Cardiac fibroblast (primary cell): Measurements from ENCODE around the gene TOMM22.

ENCODE experiments used
- DNase-seq, 2 donors: peaks; one replicate each; pipeline versions ENCODE4 v3.0.0 to v3.0.0-alpha.2; 2010; ENCODE audit warnings: low read depth in 2 of 2
- H3K4me3 ChIP-seq, 2 donors: replicated peaks in 1 of 2; 1 replicate in 1 of 2; 2 replicates in 1 of 2; pipeline ENCODE4 v1.5.1; 2011; ENCODE audit warnings: low read depth in 2 of 2, low read length in 2 of 2, mild to moderate bottlenecking in 2 of 2, moderate library complexity in 1 of 2
- CTCF ChIP-seq: IDR thresholded peaks from one replicate; pipeline ENCODE4 v1.5.1; 2011; ENCODE audit warnings: low read depth, mild to moderate bottlenecking, low read length, inconsistent platforms

The TOMM22 gene

GRCh38 chr22:38707984-38708383 is 26.2 kb downstream of the TOMM22 start:
- TF ChIP-seq CTCF: no peak

GRCh38 chr22:38709306-38709705 is 27.5 kb downstream of the TOMM22 start:
- no peak overlapping the region for H3K4me3 ChIP-seq
- no peak for TF ChIP-seq CTCF
- no peak for DNase-seq

More at GRCh38 chr22:38707984-38708383, 26.2 kb downstream of the TOMM22 start:
- H3K4me3 ChIP-seq: no peak overlapping the region
- no peak for DNase-seq

- DNase-seq: no peak
Observed at GRCh38 chr22:38710351-38710750, 28.6 kb downstream of the TOMM22 start.

GRCh38 chr22:38710866-38711265 is 29.1 kb downstream of the TOMM22 start:
- no peak for TF ChIP-seq CTCF
- DNase-seq: no peak
- no peak overlapping the region for H3K4me3 ChIP-seq

More at GRCh38 chr22:38710351-38710750, 28.6 kb downstream of the TOMM22 start:
- TF ChIP-seq CTCF: no peak
- H3K4me3 ChIP-seq: no peak overlapping the region

- no peak for DNase-seq
- TF ChIP-seq CTCF: no peak
Observed at GRCh38 chr22:38712486-38713207, 30.9 kb downstream of the TOMM22 start.

DNA sequence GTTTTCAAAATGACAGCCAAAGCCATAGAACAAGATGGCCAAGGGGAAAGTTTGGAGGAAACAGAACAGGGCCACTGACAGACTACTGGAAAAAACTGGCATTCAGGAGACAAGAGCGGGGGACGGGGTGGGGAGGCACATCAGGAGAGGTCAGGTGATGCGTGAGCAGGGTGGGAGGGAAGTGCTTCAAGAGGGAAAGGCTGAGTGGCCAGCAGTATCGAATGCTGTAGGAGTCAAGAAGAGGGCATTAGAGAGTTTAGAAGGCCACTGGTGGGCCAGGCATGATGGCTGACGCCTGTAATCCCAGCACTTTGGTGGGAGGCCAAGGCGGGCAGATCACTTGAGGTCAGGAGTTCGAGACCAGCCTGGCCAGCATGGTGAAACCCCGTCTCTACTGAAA is 32.2 kb downstream of the TOMM22 start:
- TF ChIP-seq CTCF: no peak
- H3K4me3 ChIP-seq: no peak overlapping the region
- DNase-seq: no peak

More at GRCh38 chr22:38712486-38713207, 30.9 kb downstream of the TOMM22 start:
- H3K4me3 ChIP-seq: no peak overlapping the region
